Heart left ventricle (tissue), 16 donors: ENCODE measurements around the gene CFAP97D2. TPM values are rescaled to one million over a fixed set of nuclear protein-coding genes. Genes with fewer than 3 reads are reported as not detected.
A peak's percentile ranks its signal among the peaks of the same experiment; 100 is the strongest.
"Not testable (repeated sequence)": the region's sequence is repeated elsewhere in the genome, so short reads cannot be mapped to it uniquely, and the experiment has no call there.

ENCODE experiments used
- ATAC-seq, 4 donors: fragments of 200-7000 bp; cut with Tn5 transposase; one replicate each; pipeline ENCODE4 v1.9.1; 2020 to 2022; ENCODE audit warnings: moderate library complexity in 4 of 4, mild to moderate bottlenecking in 3 of 4, moderate number of reproducible peaks in 1 of 4
- DNase-seq, 5 donors: peaks; one replicate each; pipeline ENCODE4 v3.0.0-alpha.2; 2020
- H3K27ac ChIP-seq, 12 donors: fragments of 200-600 bp; sonication (generic) in 4 of 12; one replicate each; pipeline versions ENCODE4 v1.5.0 to v1.8.0; 2016 to 2022; ENCODE audit warnings: mild to moderate bottlenecking in 2 of 12
- H3K27me3 ChIP-seq, 9 donors: fragments of 200-600 bp; sonication (generic) in 2 of 9; one replicate each; pipeline versions ENCODE4 v1.5.1 to v1.8.0; 2016 to 2022; ENCODE audit warnings: mild to moderate bottlenecking in 3 of 9
- H3K36me3 ChIP-seq, 9 donors: fragments of 200-600 bp; sonication (generic) in 2 of 9; one replicate each; pipeline versions ENCODE4 v1.5.0 to v1.8.0; 2018 to 2022; ENCODE audit warnings: mild to moderate bottlenecking in 2 of 9
- H3K4me1 ChIP-seq, 12 donors: fragments of 200-600 bp; sonication (generic) in 4 of 12; one replicate each; pipeline versions ENCODE4 v1.5.0 to v1.8.0; 2016 to 2022; ENCODE audit warnings: mild to moderate bottlenecking in 3 of 12
- H3K4me3 ChIP-seq, 12 donors: fragments of 200-600 bp; sonication (generic) in 4 of 12; one replicate each; pipeline versions ENCODE4 v1.5.0 to v1.8.0; 2017 to 2022; ENCODE audit warnings: mild to moderate bottlenecking in 9 of 12, moderate library complexity in 4 of 12
- H3K9me3 ChIP-seq, 12 donors: fragments of 200-600 bp; sonication (generic) in 4 of 12; one replicate each; pipeline versions ENCODE4 v1.5.0 to v1.8.0; 2016 to 2022; ENCODE audit warnings: mild to moderate bottlenecking in 1 of 12
- CTCF ChIP-seq, 12 donors: fragments of 200-600 bp; sonication (generic) in 4 of 12; IDR thresholded peaks; one replicate each; pipeline versions ENCODE4 v1.5.0 to v1.8.0; 2018 to 2022; ENCODE audit warnings: antibody characterized with exemption in 12 of 12, mild to moderate bottlenecking in 5 of 12
- POLR2A ChIP-seq, 2 donors: fragments of 450-650 bp; IDR thresholded peaks; one replicate each; pipeline ENCODE4 v1.6.1; 2017; ENCODE audit warnings: antibody characterized with exemption in 2 of 2, mild to moderate bottlenecking in 2 of 2, moderate library complexity in 2 of 2
- WGBS, 4 donors: extraction: QIAGEN DNeasy Blood & Tissue Kit in 2 of 4; methylation state at CpG; one replicate each; pipeline versions ENCODE4 v1.1.5 to v1.1.7; 2013 to 2018; 5-methylcytosine and 5-hydroxymethylcytosine counted together
- intact Hi-C, 10 donors: fragments of 100-400 bp; cut with DNase I; formaldehyde crosslinking; loops; one replicate each; pipeline versions ENCODE4 v1.11.1 to v1.14.2; 2022
- polyA plus RNA-seq, 2 donors: library from polyadenylated mRNA; stranded (reverse); fragments of 200-250 nt; gene quantifications; one replicate each; pipeline ENCODE4 v1.2.3, GENCODE V29; 2013
- total RNA-seq, 9 donors: library from RNA; depleted of rRNA in 2 of 9; stranded (reverse); fragments of >200 nt in 2 of 9; fragmentation: NEBNext Ultra II Directional in 3 of 9; extraction: Animal tissue kit (Norgen Biotek cat#: 25700) in 3 of 9; gene quantifications; one replicate each; pipeline versions ENCODE4 v1.1.0 to v1.2.4, GENCODE V29; 2016 to 2023
- donor health status: ischemic (EF 13 %, LVEDD 7.1; RV severe dilation, severe dysfunction).
- donor health status: healthy with polysubstance abuse.
- donor health status: DM: no; HTN: yes; CAD: no.
- donor health status: DM: no; HTN: no; CAD: no.
- donor health status: ischemic (EF 25% LVEDD 6.9; RV normal size, moderate dysfunction).
- donor health status: ischemic (EF 25% LVEDD 5.7; RV mildly dilated, moderate dysfunction).
- donor health status: healthy.
- donor health status: DM: yes; HTN: yes; CAD: no.
- donor health status: ischemic (EF 35%, LVEDD 5.7; RV mildly dilated, moderate dysfunction).
- donor health status: nonischemic (EF 11% LVEDD 7.7; RV severe dilation, severe dysfunction).
- donor health status: DM: yes; HTN: yes; CAD: no.
- donor health status: PGD.
- donor health status: ischemic (EF 29% LVEDD 5.4; RV normal size, mild dysfunction).
- donor health status: nonischemic (EF 23%, LVEDD 6.1; RV moderate dilation, normal function).

CFAP97D2 gene
- total and polyA plus RNA-seq, 11 donors, result not detected

GRCh38 chr13:114147803-114148520, 31.1 kb upstream of the CFAP97D2 start:
- Histone ChIP-seq H3K4me3 (no peak overlapping the region), H3K4me1 (peaks cover 0 to 43% (median 0%) of the 10 kb centered on the region in 12 donors), H3K9me3 (no peaks in the 10 kb centered on the region), H3K27ac (peak overlapping the region in 1 of 12 donors; percentile 72), H3K27me3 (no peaks in the 10 kb centered on the region), H3K36me3 (no peaks in the 10 kb centered on the region)
- TF ChIP-seq POLR2A (IDR thresholded peaks at IDR 0.05) (no peak), CTCF (IDR thresholded peaks at IDR 0.05) (no peak)
- ATAC-seq, result no peak
- peak in 1 of 5 donors; percentile 4 for DNase-seq
- WGBS, 4 donors, result 80 to 89% (median 85%) methylated on average over 13 to 22 of the region's 22 CpGs
- intact Hi-C loops, result loop anchor here in 1 of 10 donors (5.0 kb wide), 1 partner anchor 716 kb away; no protein-coding TSS in a partner anchor

- no peak for TF ChIP-seq CTCF (IDR thresholded peaks at IDR 0.05)
- no peak for TF ChIP-seq POLR2A (IDR thresholded peaks at IDR 0.05)
- intact Hi-C loops, result loop anchor here in 1 of 10 donors (5.0 kb wide), 1 partner anchor 716 kb away; no protein-coding TSS in a partner anchor
- WGBS, 4 donors, result 59 to 87% (median 68%) methylated on average over 8 of the region's 8 CpGs
- peak in 2 of 4 donors; percentile 23 to 41 for ATAC-seq
- no peak overlapping the region for H3K4me3 ChIP-seq
- DNase-seq, result peak in 1 of 5 donors; percentile 8
- no peaks in the 10 kb centered on the region for H3K27me3 ChIP-seq
- no peaks in the 10 kb centered on the region for H3K36me3 ChIP-seq
- H3K27ac ChIP-seq, result peak overlapping the region in 1 of 12 donors; percentile 72
- peaks cover 0 to 38% (median 0%) of the 10 kb centered on the region in 12 donors for H3K4me1 ChIP-seq
- no peaks in the 10 kb centered on the region for H3K9me3 ChIP-seq
Measured at GRCh38 chr13:114148521-114148855, 30.6 kb upstream of the CFAP97D2 start.

DNA sequence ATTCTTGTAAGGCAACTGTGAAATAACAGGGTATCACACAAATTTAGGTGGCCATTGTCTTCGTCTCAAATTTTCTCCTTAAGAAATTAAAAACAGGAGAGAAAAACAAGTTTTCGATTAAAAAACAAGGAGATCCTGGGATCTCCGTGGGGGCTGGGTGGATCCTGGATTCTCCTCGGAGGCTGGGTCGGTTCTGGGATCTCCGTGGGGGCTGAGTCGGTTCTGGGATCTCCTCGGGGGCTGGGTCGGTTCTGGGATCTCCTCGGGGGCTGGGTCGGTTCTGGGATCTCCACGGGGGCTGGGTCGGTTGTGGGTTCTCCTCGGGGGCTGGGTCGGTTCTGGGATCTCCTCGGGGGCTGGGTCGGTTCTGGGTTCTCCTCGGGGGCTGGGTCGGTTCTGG, 30.2 kb upstream of the CFAP97D2 start:
- not testable (repeated sequence) for H3K36me3 ChIP-seq, H3K27me3 ChIP-seq, H3K9me3 ChIP-seq, H3K27ac ChIP-seq, DNase-seq, H3K4me3 ChIP-seq, ATAC-seq
- 89 to 94% (median 90%) methylated on average over 17 to 19 of the region's 19 CpGs for WGBS, 4 donors
- H3K4me1 ChIP-seq, result peaks cover 0 to 34% (median 0%) of the 10 kb centered on the region in 12 donors
- intact Hi-C loops, result loop anchor here in 1 of 10 donors (5.0 kb wide), 1 partner anchor 717 kb away; no protein-coding TSS in a partner anchor

DNA sequence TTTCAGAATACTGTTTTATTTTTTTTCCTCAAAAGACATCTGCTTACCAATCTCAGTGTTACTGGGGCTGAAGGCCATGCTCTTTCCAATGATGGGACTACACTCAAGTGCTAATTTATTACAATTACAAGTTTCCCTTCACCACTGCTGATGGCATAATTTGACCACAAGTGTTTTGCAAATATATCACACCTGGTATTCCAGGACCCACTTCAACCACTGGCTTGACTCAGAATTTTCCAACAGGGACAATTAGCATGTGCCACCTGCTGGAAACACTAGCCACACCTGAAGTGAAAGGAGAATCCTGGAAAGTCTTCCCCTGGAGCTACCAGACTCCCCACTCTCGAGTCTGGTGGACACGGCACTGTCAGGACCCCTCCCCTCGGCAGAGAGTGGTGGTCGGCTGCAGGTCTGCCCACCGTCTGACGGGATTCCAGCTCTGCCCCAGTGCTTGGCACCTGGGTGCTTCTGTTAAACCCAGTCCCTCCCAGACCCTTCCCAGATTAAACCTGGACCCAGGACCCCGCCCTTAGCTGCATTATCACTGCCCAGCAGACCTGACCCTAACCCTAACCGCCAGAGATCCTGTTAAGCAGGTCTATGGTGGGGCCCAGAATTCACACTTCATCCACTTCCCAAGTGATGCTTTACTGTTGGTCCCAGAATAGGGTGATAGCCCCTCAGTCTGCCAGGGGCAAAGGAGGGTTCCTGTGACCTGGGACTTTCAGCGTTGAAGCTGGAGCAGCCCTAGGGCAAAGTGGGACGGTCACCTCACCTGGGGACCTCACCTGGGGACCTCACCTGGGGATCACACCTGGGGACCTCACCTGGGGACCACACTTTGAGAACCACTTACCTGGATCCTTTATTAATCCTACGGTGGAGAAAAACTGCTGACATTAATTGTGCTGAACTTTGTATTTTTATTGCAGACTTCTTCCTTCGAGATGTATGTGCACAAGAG, 29.0 kb upstream of the CFAP97D2 start:
- 84 to 89% (median 86%) methylated on average over 12 of the region's 12 CpGs for WGBS, 4 donors
- H3K27me3 ChIP-seq, result no peaks in the 10 kb centered on the region
- no peak for TF ChIP-seq POLR2A (IDR thresholded peaks at IDR 0.05)
- no peak for TF ChIP-seq CTCF (IDR thresholded peaks at IDR 0.05)

More for the DNA sequence above, 29.0 kb upstream of the CFAP97D2 start:
- intact Hi-C loops, result loop anchor here in 1 of 10 donors (5.0 kb wide), 1 partner anchor 718 kb away; no protein-coding TSS in a partner anchor
- no peaks in the 10 kb centered on the region for H3K9me3 ChIP-seq
- H3K27ac ChIP-seq, result peak overlapping the region in 1 of 12 donors; percentile 33
- no peak overlapping the region for H3K4me3 ChIP-seq
- H3K4me1 ChIP-seq, result peaks cover 0 to 26% (median 0%) of the 10 kb centered on the region in 12 donors
- H3K36me3 ChIP-seq, result no peaks in the 10 kb centered on the region
- DNase-seq (no peak), ATAC-seq (no peak)
